ENCODE measurements around the gene SERPINB1.
"Not testable (repeated sequence)": the region's sequence is repeated elsewhere in the genome, so short reads cannot be mapped to it uniquely, and the experiment has no call there.

SERPINB1 gene

GRCh38 chr6:2818593-2818992, 23.1 kb downstream of the SERPINB1 start:
- no peak for DNase-seq (ENCODE audit: low read depth in 2 of 2)

DNA sequence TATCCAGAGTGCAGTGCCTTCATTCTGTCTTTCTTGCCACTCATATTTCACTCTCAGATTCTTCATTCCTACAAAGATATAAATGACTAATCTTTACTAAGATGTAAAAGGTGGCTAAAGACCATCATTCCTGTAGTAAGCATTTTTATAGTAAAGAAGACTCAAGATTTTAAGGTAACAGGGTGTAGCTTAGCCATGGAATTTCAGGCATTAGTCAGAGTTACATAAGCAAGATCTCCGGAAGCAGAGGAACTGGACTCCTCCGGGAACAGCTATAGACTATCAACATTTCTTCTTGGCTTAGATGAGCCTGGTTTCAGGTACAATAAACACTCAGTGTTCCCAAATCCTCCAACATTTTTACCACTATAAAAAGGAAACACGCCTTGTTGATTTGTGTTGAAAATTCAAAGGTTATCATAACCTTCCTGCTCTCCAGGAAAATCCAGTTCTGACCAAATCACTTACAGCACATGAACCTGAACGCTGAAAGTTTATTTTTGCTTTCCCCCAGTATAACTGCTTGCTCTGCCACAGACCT, 23.7 kb downstream of the SERPINB1 start:
- no peak for DNase-seq (ENCODE audit: low read depth in 2 of 2)

- no peak for DNase-seq (ENCODE audit: low read depth in 2 of 2)
These were observed 25.5 kb downstream of the SERPINB1 start for GRCh38 chr6:2816158-2816557.

GRCh38 chr6:2812695-2813094, 29.0 kb downstream of the SERPINB1 start:
- DNase-seq (ENCODE audit: low read depth in 2 of 2) = no peak

- DNase-seq (ENCODE audit: low read depth in 2 of 2) = no peak
These were observed 31.5 kb downstream of the SERPINB1 start for GRCh38 chr6:2810092-2810671.

- no peak for DNase-seq (ENCODE audit: low read depth in 2 of 2)
These were observed 32.6 kb downstream of the SERPINB1 start for GRCh38 chr6:2809015-2809414.

DNA sequence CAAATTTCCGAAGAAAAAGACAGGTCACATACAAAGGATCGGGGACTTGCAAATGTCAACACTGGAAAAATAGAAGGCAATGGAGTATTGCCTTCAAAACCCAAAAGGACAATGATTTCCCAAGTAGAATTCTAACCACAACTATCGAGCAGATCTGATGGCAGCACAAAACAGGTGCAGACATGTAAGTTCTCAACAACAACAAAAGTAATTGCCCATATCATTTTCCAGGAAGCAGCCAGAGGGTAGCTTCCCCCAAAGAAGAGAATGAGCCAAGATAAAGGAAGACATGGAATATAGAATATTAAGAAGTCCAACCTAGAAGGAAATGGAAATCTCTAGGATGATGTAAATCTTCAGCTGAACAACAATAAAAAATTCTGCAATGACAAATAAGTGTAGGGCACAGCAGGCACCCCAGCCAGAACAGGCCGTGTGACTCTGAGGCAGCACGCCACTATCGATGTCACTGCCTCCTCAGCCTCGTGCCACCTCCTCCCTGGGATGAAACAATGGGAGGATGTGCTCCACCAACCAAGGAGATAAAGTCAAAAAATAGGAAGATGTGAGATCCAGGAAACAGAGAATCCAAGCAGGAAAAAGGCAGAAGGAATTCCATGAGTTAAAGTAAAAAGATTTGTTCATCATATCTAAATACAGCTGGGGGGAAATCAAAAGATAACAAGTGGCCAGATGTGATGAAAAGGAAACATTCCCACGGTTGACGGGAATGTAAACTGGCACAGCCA, 34.1 kb downstream of the SERPINB1 start:
- DNase-seq (ENCODE audit: low read depth in 2 of 2) = no peak

DNA sequence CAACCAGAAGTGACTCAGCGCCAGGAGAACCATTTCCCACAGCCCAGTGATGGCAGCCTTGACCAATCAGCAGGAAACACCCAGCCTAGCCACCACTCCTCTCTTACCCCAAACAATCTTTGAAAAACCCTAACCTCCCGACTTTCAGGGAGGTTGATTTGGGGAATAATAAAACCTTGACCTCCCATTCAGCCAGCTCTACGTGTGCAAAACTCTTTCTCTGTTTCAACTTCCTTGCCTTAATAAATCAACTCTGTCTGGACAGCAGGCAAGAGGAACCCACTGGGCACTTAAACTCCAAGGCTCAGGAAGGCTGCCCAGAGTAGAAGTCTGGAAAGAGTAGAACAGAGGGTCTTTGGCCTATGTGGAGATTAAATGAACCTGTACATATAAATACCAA, 35.0 kb downstream of the SERPINB1 start:
- no peak for DNase-seq (ENCODE audit: low read depth in 2 of 2)

GRCh38 chr6:2805031-2805430, 36.6 kb downstream of the SERPINB1 start:
- DNase-seq (ENCODE audit: low read depth in 2 of 2) = no peak

- no peak for DNase-seq (ENCODE audit: low read depth in 2 of 2)
These were observed 37.1 kb downstream of the SERPINB1 start for GRCh38 chr6:2804516-2804915.

- DNase-seq (ENCODE audit: low read depth in 2 of 2) = no peak
These were observed 37.8 kb downstream of the SERPINB1 start for GRCh38 chr6:2803731-2804429.

- DNase-seq (ENCODE audit: low read depth in 2 of 2) = no peak
These were observed 39.1 kb downstream of the SERPINB1 start for GRCh38 chr6:2802521-2803060.

DNA sequence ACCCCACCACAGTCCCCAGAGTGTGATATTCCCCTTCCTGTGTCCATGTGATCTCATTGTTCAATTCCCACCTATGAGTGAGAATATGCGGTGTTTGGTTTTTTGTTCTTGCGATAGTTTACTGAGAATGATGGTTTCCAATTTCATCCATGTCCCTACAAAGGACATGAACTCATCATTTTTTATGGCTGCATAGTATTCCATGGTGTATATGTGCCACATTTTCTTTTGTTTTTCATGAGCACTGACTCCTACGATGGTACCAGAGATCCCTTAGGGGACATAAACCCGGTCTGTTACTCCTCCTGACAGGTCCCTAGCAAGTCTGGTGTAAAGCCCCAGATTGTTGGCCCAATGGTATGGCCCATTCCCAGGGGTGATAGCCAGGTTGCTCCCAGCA, 40.0 kb downstream of the SERPINB1 start:
- not testable (repeated sequence) for DNase-seq (ENCODE audit: low read depth in 2 of 2)

DNA sequence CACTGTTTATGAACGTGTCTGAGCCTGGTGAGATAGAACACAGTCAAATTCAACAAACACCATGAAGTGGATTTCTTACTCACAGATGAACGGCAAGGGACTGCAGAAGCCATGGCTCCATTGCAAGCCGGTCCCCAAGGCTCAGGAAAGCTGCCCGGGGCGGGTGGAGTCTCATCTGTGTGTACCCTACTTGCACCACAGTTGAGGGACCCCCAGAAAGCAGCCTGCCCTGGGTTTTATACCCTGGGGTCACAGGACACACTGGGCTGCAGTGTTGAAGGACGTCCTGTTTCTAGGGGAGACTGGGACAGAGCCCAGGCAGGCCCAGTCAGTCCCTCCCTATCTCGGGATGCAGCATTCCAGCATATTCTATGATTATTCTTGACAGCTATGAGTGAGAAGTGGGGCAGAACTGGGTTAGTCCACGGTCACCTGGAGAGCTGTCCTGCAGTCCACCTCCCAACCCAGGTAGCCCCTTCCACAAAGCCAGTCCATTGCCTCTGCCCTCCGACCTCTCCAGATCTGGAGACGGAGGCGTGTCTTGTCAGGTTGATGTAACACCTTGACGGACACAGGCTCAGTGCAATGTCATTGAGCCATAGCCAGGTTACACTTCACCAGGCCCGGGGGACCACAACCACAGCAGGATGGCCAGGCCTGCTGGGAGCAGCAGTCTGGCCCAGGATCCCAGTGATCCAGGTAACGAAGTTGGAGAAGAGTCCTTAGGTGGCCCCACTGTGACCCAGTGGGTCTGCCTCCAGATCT, 40.9 kb downstream of the SERPINB1 start:
- DNase-seq (ENCODE audit: low read depth in 2 of 2) = no peak

DNA sequence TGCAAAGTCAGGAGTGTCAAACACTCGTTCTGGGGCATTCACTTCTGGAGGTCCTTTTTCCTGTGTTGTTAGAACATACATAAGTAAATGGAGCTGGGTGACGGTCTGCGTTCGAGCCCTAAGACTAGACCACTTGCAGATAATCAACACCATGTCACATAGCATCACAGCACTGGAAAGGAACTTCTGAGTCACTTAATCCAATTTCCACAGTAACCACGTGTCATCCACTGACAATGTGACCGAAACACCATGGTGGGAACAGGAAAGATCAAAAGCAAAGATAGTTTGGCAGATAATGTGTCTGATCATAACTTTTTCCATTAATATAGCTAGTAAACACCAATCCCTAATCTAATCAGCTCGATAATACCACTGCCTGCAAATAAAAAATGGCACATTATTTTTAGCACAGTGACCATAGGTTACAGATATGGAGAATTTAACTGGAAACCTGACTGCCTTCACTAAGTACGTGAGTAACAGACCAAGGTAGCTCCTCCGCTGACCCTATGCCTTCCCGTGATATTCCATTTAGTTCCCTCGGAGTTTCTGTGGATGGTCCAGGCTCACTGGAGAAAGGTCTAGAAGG, 41.6 kb downstream of the SERPINB1 start:
- DNase-seq (ENCODE audit: low read depth in 2 of 2) = no peak

DNA sequence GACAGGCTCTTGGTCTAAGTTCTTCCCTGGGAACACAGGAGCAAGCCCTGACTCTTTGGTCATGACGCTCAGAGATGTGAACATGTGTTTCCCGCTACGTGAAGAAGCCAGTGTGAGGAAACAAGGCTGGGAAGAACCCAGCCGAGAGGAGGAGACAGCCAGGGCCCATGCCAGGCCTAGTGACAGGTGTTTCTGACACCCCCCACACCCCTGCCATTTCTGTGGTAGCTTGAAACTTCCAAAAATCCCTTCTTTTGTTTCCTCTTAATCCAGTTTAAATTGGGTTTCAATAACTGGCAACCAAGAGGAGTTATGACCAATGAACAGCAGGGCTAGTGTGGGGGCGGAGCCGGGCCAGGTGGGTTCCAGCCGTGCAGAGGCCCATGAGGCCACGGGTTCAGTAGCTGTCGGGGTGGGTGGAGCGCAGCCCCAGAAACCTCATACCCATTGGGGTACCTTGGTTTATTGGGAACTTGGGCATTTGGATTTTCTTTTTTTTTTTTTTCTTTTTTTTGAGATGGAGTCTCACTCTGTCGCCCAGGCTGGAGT, 43.0 kb downstream of the SERPINB1 start:
- no peak for DNase-seq (ENCODE audit: low read depth in 2 of 2)

- DNase-seq (ENCODE audit: low read depth in 2 of 2) = no peak
These were observed 44.1 kb downstream of the SERPINB1 start for GRCh38 chr6:2797564-2798031.

- DNase-seq (ENCODE audit: low read depth in 2 of 2) = no peak
These were observed 44.8 kb downstream of the SERPINB1 start for GRCh38 chr6:2796861-2797260.

- no peak for DNase-seq (ENCODE audit: low read depth in 2 of 2)
These were observed 45.7 kb downstream of the SERPINB1 start for GRCh38 chr6:2795956-2796355.

GRCh38 chr6:2795162-2795561, 46.5 kb downstream of the SERPINB1 start:
- no peak for DNase-seq (ENCODE audit: low read depth in 2 of 2)

DNA sequence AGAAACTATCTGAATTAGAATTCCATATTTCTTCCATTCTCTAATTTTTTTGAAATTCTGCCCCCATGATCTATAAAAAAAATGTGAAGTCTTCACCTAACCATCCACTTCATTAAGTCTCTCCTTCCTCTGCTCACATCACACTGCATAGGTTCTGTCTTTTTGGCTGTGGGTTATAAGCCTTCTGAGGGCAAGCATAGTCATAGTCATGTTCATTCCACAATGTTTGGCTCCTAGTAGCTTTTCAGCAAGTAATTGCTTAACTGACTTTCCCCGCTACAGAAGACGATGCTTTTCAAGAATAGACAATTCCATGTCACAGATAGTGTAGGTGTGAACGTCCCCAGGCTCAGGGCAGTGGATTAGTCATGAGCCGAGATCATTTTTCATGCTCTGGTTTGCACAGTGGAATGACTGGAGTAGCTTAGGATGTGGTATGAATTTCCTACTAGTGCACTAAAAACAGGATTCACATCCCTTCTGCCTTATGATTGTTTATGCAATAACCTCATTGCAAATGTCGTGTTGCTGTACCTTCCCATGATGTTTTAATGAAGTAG, 47.4 kb downstream of the SERPINB1 start:
- no peak for DNase-seq (ENCODE audit: low read depth in 2 of 2)
